H9 (cell line): ENCODE data around the gene SPDYA. TPM values are rescaled to one million over a fixed set of nuclear protein-coding genes. Genes with fewer than 3 reads are reported as not detected.
A peak's percentile ranks its signal among the peaks of the same experiment; 100 is the strongest.

ENCODE experiments used
- DNase-seq: peaks from one replicate; pipeline ENCODE4 v3.0.0-alpha.2; 2017
- H2AFZ ChIP-seq: one replicate; pipeline ENCODE4 v1.6.1; 2013; ENCODE audit warnings: mild to moderate bottlenecking, low read length, control low read depth, moderate library complexity
- H2AK5ac ChIP-seq: 2 replicates; pipeline ENCODE4 v1.6.1; 2013; ENCODE audit warnings: low read length, control low read depth, mixed read lengths; ENCODE audit not compliant: insufficient read length
- H2BK120ac ChIP-seq: one replicate; pipeline ENCODE4 v1.6.1; 2013; ENCODE audit warnings: low read depth, mild to moderate bottlenecking, low read length, control low read depth, inconsistent platforms; ENCODE audit not compliant: poor library complexity, severe bottlenecking
- H2BK12ac ChIP-seq: 2 replicates; pipeline ENCODE4 v1.6.1; 2013; ENCODE audit warnings: low read length, control low read depth, mixed read lengths, low read depth; ENCODE audit not compliant: insufficient read length
- H2BK15ac ChIP-seq: 2 replicates; pipeline ENCODE4 v1.6.1; 2013; ENCODE audit warnings: low read depth, low read length, control low read depth
- H2BK20ac ChIP-seq: one replicate; pipeline ENCODE4 v1.6.1; 2013; ENCODE audit warnings: low read depth, mild to moderate bottlenecking, low read length, control low read depth, inconsistent platforms; ENCODE audit not compliant: poor library complexity, severe bottlenecking
- H2BK5ac ChIP-seq: 2 replicates; pipeline ENCODE4 v1.6.1; 2013; ENCODE audit warnings: low read length, control low read depth, mixed read lengths; ENCODE audit not compliant: insufficient read length
- H3K14ac ChIP-seq: 2 replicates; pipeline ENCODE4 v1.6.1; 2013; ENCODE audit warnings: low read length, control low read depth; ENCODE audit not compliant: insufficient read depth
- H3K18ac ChIP-seq: 2 replicates; pipeline ENCODE4 v1.6.1; 2013; ENCODE audit warnings: low read depth, mild to moderate bottlenecking, mixed read lengths, low read length, control low read depth; ENCODE audit not compliant: insufficient read length
- H3K23ac ChIP-seq: 2 replicates; pipeline ENCODE4 v1.6.1; 2013; ENCODE audit warnings: low read length, control low read depth, mixed read lengths, low read depth; ENCODE audit not compliant: insufficient read length
- H3K23me2 ChIP-seq: 2 replicates; pipeline ENCODE4 v1.6.1; 2013; ENCODE audit warnings: low read depth, mild to moderate bottlenecking, mixed read lengths, low read length, control low read depth; ENCODE audit not compliant: insufficient read length, poor library complexity, severe bottlenecking
- H3K27ac ChIP-seq: 2 replicates; pipeline ENCODE4 v1.5.1; 2013; ENCODE audit warnings: low read length, control low read depth, mixed read lengths, low read depth; ENCODE audit not compliant: insufficient read length
- H3K27me3 ChIP-seq: 2 replicates; pipeline ENCODE4 v1.6.1; 2013; ENCODE audit warnings: low read length, control low read depth, inconsistent platforms; ENCODE audit not compliant: insufficient read depth
- H3K4ac ChIP-seq: 2 replicates; pipeline ENCODE4 v1.6.1; 2013; ENCODE audit warnings: low read depth, mild to moderate bottlenecking, control low read depth, inconsistent platforms, low read length, moderate library complexity
- H3K4me1 ChIP-seq: 2 replicates; pipeline ENCODE4 v1.6.1; 2013; ENCODE audit warnings: low read length, control low read depth, inconsistent platforms; ENCODE audit not compliant: insufficient read depth
- H3K4me2 ChIP-seq: 2 replicates; pipeline ENCODE4 v1.6.1; 2013; ENCODE audit warnings: low read length, control low read depth, mixed read lengths; ENCODE audit not compliant: insufficient read length, insufficient read depth
- H3K56ac ChIP-seq: 2 replicates; pipeline ENCODE4 v1.6.1; 2013; ENCODE audit warnings: low read depth, mild to moderate bottlenecking, mixed read lengths, low read length, control low read depth; ENCODE audit not compliant: insufficient read length
- H3K79me1 ChIP-seq: 2 replicates; pipeline ENCODE4 v1.6.1; 2013; ENCODE audit warnings: low read depth, mild to moderate bottlenecking, moderate library complexity, low read length, control low read depth, inconsistent platforms; ENCODE audit not compliant: insufficient read depth, poor library complexity, severe bottlenecking
- H3K79me2 ChIP-seq: 2 replicates; pipeline ENCODE4 v1.6.1; 2013; ENCODE audit warnings: low read length, control low read depth, inconsistent platforms; ENCODE audit not compliant: insufficient read depth
- H3K9ac ChIP-seq: 2 replicates; pipeline ENCODE4 v1.6.1; 2013; ENCODE audit warnings: low read length, control low read depth, mixed read lengths; ENCODE audit not compliant: insufficient read length; ENCODE audit errors: extremely low read depth
- H3K9me3 ChIP-seq: one replicate; pipeline ENCODE4 v1.6.1; 2013; ENCODE audit warnings: low read depth, low read length, inconsistent platforms; ENCODE audit not compliant: control insufficient read depth
- H3T11ph ChIP-seq: one replicate; pipeline ENCODE4 v1.6.1; 2013; ENCODE audit warnings: mild to moderate bottlenecking, low read length, control low read depth, inconsistent platforms
- H4K20me1 ChIP-seq: one replicate; pipeline ENCODE4 v1.6.1; 2013; ENCODE audit not compliant: control insufficient read depth, insufficient read length, insufficient read depth
- H4K5ac ChIP-seq: 2 replicates; pipeline ENCODE4 v1.6.1; 2013; ENCODE audit warnings: low read depth, mild to moderate bottlenecking, mixed read lengths, low read length, control low read depth; ENCODE audit not compliant: insufficient read length
- H4K8ac ChIP-seq: replicated peaks from 2 replicates; pipeline ENCODE4 v1.6.1; 2013; ENCODE audit warnings: low read length, control low read depth, mixed read lengths, low read depth; ENCODE audit not compliant: insufficient read length
- H4K91ac ChIP-seq: 2 replicates; pipeline ENCODE4 v1.6.1; 2013; ENCODE audit warnings: low read depth, mild to moderate bottlenecking, moderate library complexity, mixed read lengths, low read length, control low read depth; ENCODE audit not compliant: insufficient read length
- H3K27ac Mint-ChIP-seq, 3 experiments: 2 replicates in 2 of 3; 3 replicates in 1 of 3; pipeline ENCODE4 v1.8.0; 2020 to 2021; ENCODE audit warnings: mixed read lengths in 3 of 3, mild to moderate bottlenecking in 1 of 3, moderate library complexity in 1 of 3
- H3K27me3 Mint-ChIP-seq: 2 replicates; pipeline ENCODE4 v1.8.0; 2021; ENCODE audit warnings: low read depth, mild to moderate bottlenecking, moderate library complexity, mixed read lengths
- H3K36me3 Mint-ChIP-seq, 3 experiments: 2 replicates in 2 of 3; 3 replicates in 1 of 3; pipeline ENCODE4 v1.8.0; 2020 to 2021; ENCODE audit warnings: low read depth in 3 of 3, mixed read lengths in 3 of 3; ENCODE audit not compliant: insufficient read depth in 1 of 3
- H3K4me1 Mint-ChIP-seq, 2 experiments: 2 replicates each; pipeline ENCODE4 v1.8.0; 2020; ENCODE audit warnings: mixed read lengths in 2 of 2
- H3K4me3 Mint-ChIP-seq, 2 experiments: 2 replicates in 1 of 2; 3 replicates in 1 of 2; pipeline ENCODE4 v1.8.0; 2020 to 2021; ENCODE audit warnings: mild to moderate bottlenecking in 2 of 2, mixed read lengths in 2 of 2, moderate library complexity in 1 of 2
- H3K9me3 Mint-ChIP-seq, 2 experiments: 2 replicates in 1 of 2; 3 replicates in 1 of 2; pipeline ENCODE4 v1.8.0; 2020; ENCODE audit warnings: mild to moderate bottlenecking in 2 of 2, mixed read lengths in 2 of 2, moderate library complexity in 1 of 2
- WGBS: extraction: QIAGEN DNeasy Blood & Tissue Kit; methylation state at CpG from one replicate; pipeline ENCODE4 v1.1.7; 2013; ENCODE audit warnings: missing lambda C conversion rate, low lambda C conversion rate, mixed read lengths; ENCODE audit not compliant: insufficient read length; ENCODE audit errors: extremely low coverage; 5-methylcytosine and 5-hydroxymethylcytosine counted together
- total RNA-seq: library from RNA; stranded (reverse); gene quantifications from 2 replicates; pipeline ENCODE4 v1.2.1, GENCODE V29; 2021
- TF ChIP-seq, protein P1 (sequence below): fragments of 200-600 bp; sonication (generic); conservative IDR thresholded peaks from 3 replicates; pipeline ENCODE4 v1.8.0; 2021; ENCODE audit warnings: antibody characterized with exemption, mild to moderate bottlenecking

SPDYA gene
- total RNA-seq, 1 experiment from 2014 or later, result 0.52 TPM

DNA sequence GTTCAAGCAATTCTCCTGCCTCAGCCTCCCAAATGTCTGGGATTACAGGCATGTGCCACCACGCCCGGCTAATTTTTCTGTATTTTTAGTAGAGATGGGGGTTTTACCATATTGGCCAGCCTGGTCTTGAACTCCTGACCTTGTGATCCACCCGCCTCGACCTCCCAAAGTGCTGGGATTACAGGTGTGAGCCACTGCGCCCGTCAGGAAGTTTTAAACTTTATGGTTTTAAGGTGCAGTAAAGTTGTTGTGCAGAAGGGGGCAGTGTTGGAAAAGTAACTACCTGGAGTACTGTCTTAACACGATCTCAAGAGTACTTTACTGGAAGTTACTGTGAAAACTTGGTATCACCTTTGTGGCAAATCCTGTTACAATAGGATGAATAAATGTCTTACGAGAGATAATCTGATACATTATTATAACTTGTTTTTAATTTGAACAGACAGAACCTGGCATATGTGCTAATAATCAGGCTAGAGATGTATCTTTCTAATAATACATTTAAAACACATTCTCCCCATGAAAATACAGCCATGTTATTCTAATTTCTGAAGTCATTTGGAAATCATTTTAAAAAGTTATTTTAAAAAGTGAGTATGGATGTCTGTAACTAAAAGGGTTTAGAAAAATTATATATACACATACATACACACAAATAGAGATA is 10.8 kb downstream of the SPDYA start:
- no peaks in the 10 kb centered on the region for H3K79me1 ChIP-seq
- no peak overlapping the region for H4K8ac ChIP-seq
- no peak overlapping the region for H3K9ac ChIP-seq
- Mint-ChIP-seq H3K27ac (no peak overlapping the region), H3K9me3 (no peaks in the 10 kb centered on the region), H3K27me3 (no peaks in the 10 kb centered on the region), H3K4me3 (no peak overlapping the region), H3K36me3 (no peaks in the 10 kb centered on the region), H3K4me1 (no peaks in the 10 kb centered on the region)
- WGBS, result no CpG with 5 or more reads among the region's 8 CpGs
- TF ChIP-seq, protein P1, sequence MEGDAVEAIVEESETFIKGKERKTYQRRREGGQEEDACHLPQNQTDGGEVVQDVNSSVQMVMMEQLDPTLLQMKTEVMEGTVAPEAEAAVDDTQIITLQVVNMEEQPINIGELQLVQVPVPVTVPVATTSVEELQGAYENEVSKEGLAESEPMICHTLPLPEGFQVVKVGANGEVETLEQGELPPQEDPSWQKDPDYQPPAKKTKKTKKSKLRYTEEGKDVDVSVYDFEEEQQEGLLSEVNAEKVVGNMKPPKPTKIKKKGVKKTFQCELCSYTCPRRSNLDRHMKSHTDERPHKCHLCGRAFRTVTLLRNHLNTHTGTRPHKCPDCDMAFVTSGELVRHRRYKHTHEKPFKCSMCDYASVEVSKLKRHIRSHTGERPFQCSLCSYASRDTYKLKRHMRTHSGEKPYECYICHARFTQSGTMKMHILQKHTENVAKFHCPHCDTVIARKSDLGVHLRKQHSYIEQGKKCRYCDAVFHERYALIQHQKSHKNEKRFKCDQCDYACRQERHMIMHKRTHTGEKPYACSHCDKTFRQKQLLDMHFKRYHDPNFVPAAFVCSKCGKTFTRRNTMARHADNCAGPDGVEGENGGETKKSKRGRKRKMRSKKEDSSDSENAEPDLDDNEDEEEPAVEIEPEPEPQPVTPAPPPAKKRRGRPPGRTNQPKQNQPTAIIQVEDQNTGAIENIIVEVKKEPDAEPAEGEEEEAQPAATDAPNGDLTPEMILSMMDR, result peak; percentile 77
- peak; percentile 70 for DNase-seq
- H2AFZ ChIP-seq, result no peak overlapping the region
- H2BK120ac ChIP-seq, result no peak overlapping the region
- no peaks in the 10 kb centered on the region for H4K20me1 ChIP-seq
- no peak overlapping the region for H2BK12ac ChIP-seq
- H3K27ac ChIP-seq, result no peak overlapping the region
- H3T11ph ChIP-seq, result no peak overlapping the region
- H3K9me3 ChIP-seq, result no peaks in the 10 kb centered on the region
- no peak overlapping the region for H2BK15ac ChIP-seq
- no peaks in the 10 kb centered on the region for H3K79me2 ChIP-seq
- no peaks in the 10 kb centered on the region for H3K23me2 ChIP-seq
- H2BK5ac ChIP-seq, result no peak overlapping the region
- no peak overlapping the region for H2AK5ac ChIP-seq
- H3K14ac ChIP-seq, result no peak overlapping the region
- no peak overlapping the region for H2BK20ac ChIP-seq
- no peak overlapping the region for H3K4ac ChIP-seq
- H3K4me2 ChIP-seq, result no peak overlapping the region
- no peak overlapping the region for H3K56ac ChIP-seq
- H3K4me1 ChIP-seq, result no peaks in the 10 kb centered on the region
- no peak overlapping the region for H3K23ac ChIP-seq
- no peak overlapping the region for H4K91ac ChIP-seq
- H4K5ac ChIP-seq, result no peak overlapping the region
- H3K18ac ChIP-seq, result no peak overlapping the region
- H3K27me3 ChIP-seq, result no peaks in the 10 kb centered on the region
